ENCODE measurements around the gene LAIR2.
"Not testable (repeated sequence)": the region's sequence is repeated elsewhere in the genome, so short reads cannot be mapped to it uniquely, and the experiment has no call there.

LAIR2 gene

GRCh38 chr19:54464630-54465425 lies 37.8 kb upstream of the LAIR2 start:
- peak; percentile 87 for DNase-seq

GRCh38 chr19:54465426-54466109 lies 37.1 kb upstream of the LAIR2 start:
- no peak for DNase-seq

GRCh38 chr19:54466110-54466480 lies 36.5 kb upstream of the LAIR2 start:
- not testable (repeated sequence) for DNase-seq

GRCh38 chr19:54469496-54469934 lies 33.1 kb upstream of the LAIR2 start:
- no peak for DNase-seq

GRCh38 chr19:54470276-54470887 lies 32.2 kb upstream of the LAIR2 start:
- no peak for DNase-seq

- no peak for DNase-seq
These were observed 31.4 kb upstream of the LAIR2 start for GRCh38 chr19:54470991-54471782.

- DNase-seq: peak; percentile 93
These were observed 29.4 kb upstream of the LAIR2 start, which contains the start of gene CDC42EP5 for GRCh38 chr19:54473071-54473891. Gene CDC42EP5, minus strand, starts transcription at chr19:54473296. Its CDS starts 7,749 bp downstream, at chr19:54465547.

GRCh38 chr19:54473892-54474372 lies 28.7 kb upstream of the LAIR2 start:
- DNase-seq: no peak

GRCh38 chr19:54475706-54476105 lies 26.9 kb upstream of the LAIR2 start:
- no peak for DNase-seq

GRCh38 chr19:54477650-54478049 lies 25.0 kb upstream of the LAIR2 start:
- DNase-seq: no peak

- peak; percentile 55 for DNase-seq
These were observed 23.9 kb upstream of the LAIR2 start for GRCh38 chr19:54478677-54479266.

- no peak for DNase-seq
These were observed 22.6 kb upstream of the LAIR2 start for GRCh38 chr19:54480051-54480450.

GRCh38 chr19:54481326-54481930 lies 21.2 kb upstream of the LAIR2 start:
- peak; percentile 45 for DNase-seq

GRCh38 chr19:54482889-54483288 lies 19.7 kb upstream of the LAIR2 start:
- DNase-seq: no peak

GRCh38 chr19:54484451-54484850 lies 18.2 kb upstream of the LAIR2 start:
- DNase-seq: no peak

- DNase-seq: no peak
These were observed 16.8 kb upstream of the LAIR2 start for GRCh38 chr19:54485851-54486250.

- DNase-seq: no peak
These were observed 13.3 kb upstream of the LAIR2 start for GRCh38 chr19:54489341-54489740.

- no peak for DNase-seq
These were observed 12.9 kb upstream of the LAIR2 start for GRCh38 chr19:54489766-54490165.

- DNase-seq: no peak
These were observed 10.1 kb upstream of the LAIR2 start for GRCh38 chr19:54492568-54492967.

GRCh38 chr19:54493056-54493455 lies 9.6 kb upstream of the LAIR2 start:
- DNase-seq: not testable (repeated sequence)
